Parathyroid adenoma (tissue), 2 donors: ENCODE data around the gene LTK.

Experiments
- H2AFZ ChIP-seq: fragments of 300-600 bp; sonication (generic); one replicate; pipeline ENCODE4 v1.7.0; 2017; ENCODE audit warnings: antibody characterized with exemption, mild to moderate bottlenecking
- H3K27ac ChIP-seq: fragments of 300-600 bp; sonication (generic); one replicate; pipeline ENCODE4 v1.7.0; 2017
- H3K27me3 ChIP-seq: fragments of 300-600 bp; sonication (generic); one replicate; pipeline ENCODE4 v1.7.0; 2017; ENCODE audit warnings: low read length; ENCODE audit not compliant: control insufficient read depth, insufficient read depth
- H3K36me3 ChIP-seq: fragments of 300-600 bp; sonication (generic); one replicate; pipeline ENCODE4 v1.7.0; 2017; ENCODE audit warnings: low read length; ENCODE audit not compliant: control insufficient read depth, insufficient read depth
- H3K4me1 ChIP-seq: fragments of 300-600 bp; sonication (generic); one replicate; pipeline ENCODE4 v1.7.0; 2017; ENCODE audit warnings: control low read depth
- H3K4me2 ChIP-seq: fragments of 300-600 bp; sonication (generic); one replicate; pipeline ENCODE4 v1.7.0; 2017; ENCODE audit warnings: low read length
- H3K4me3 ChIP-seq: fragments of 300-600 bp; sonication (generic); one replicate; pipeline ENCODE4 v1.7.0; 2017; ENCODE audit warnings: low read depth, low read length
- H3K79me2 ChIP-seq: fragments of 300-600 bp; sonication (generic); one replicate; pipeline ENCODE4 v1.7.0; 2017; ENCODE audit warnings: control low read depth
- H3K9ac ChIP-seq: fragments of 300-600 bp; sonication (generic); one replicate; pipeline ENCODE4 v1.7.0; 2017; ENCODE audit warnings: mild to moderate bottlenecking
- H3K9me3 ChIP-seq: fragments of 300-600 bp; sonication (generic); one replicate; pipeline ENCODE4 v1.7.0; 2017; ENCODE audit warnings: low read length; ENCODE audit not compliant: control insufficient read depth
- CTCF ChIP-seq: fragments of 300-600 bp; sonication (generic); IDR thresholded peaks from one replicate; pipeline ENCODE4 v1.7.0; 2017; ENCODE audit warnings: antibody characterized with exemption, mild to moderate bottlenecking
- donor health status: primary hyperparathyroidism.

LTK gene

GRCh38 chr15:41465822-41466421 is 47.7 kb downstream of the LTK start:
- no peak overlapping the region for H2AFZ ChIP-seq
- H3K27me3 ChIP-seq, result no peaks in the 10 kb centered on the region
- H3K4me2 ChIP-seq, result no peak overlapping the region
- H3K4me3 ChIP-seq, result no peak overlapping the region
- H3K9me3 ChIP-seq, result no peaks in the 10 kb centered on the region
- no peaks in the 10 kb centered on the region for H3K4me1 ChIP-seq
- no peak overlapping the region for H3K9ac ChIP-seq
- no peak overlapping the region for H3K27ac ChIP-seq
- peak; percentile 55 for TF ChIP-seq CTCF
- H3K36me3 ChIP-seq, result no peaks in the 10 kb centered on the region
- no peaks in the 10 kb centered on the region for H3K79me2 ChIP-seq

GRCh38 chr15:41464889-41465580 is 48.6 kb downstream of the LTK start:
- Histone ChIP-seq H3K79me2 (no peaks in the 10 kb centered on the region), H3K4me3 (no peak overlapping the region), H3K4me2 (no peak overlapping the region), H3K4me1 (no peaks in the 10 kb centered on the region), H3K27ac (no peak overlapping the region), H3K9ac (no peak overlapping the region), H3K9me3 (no peaks in the 10 kb centered on the region), H3K27me3 (no peaks in the 10 kb centered on the region), H2AFZ (no peak overlapping the region), H3K36me3 (no peaks in the 10 kb centered on the region)
- TF ChIP-seq CTCF, result no peak

GRCh38 chr15:41462084-41462795 is 51.4 kb downstream of the LTK start:
- Histone ChIP-seq H2AFZ (no peak overlapping the region), H3K4me1 (no peaks in the 10 kb centered on the region), H3K27me3 (no peaks in the 10 kb centered on the region), H3K4me2 (no peak overlapping the region), H3K4me3 (no peak overlapping the region), H3K27ac (no peak overlapping the region), H3K36me3 (no peaks in the 10 kb centered on the region), H3K9me3 (no peaks in the 10 kb centered on the region), H3K79me2 (no peaks in the 10 kb centered on the region), H3K9ac (no peak overlapping the region)
- TF ChIP-seq CTCF, result no peak
